22Rv1 (cell line): ENCODE results near the gene PTPRD.

ENCODE experiments used
- H3K27ac ChIP-seq: fragments of 450-650 bp; 2 replicates; pipeline ENCODE4 v1.5.1; 2017
- CTCF ChIP-seq: fragments of 450-650 bp; IDR thresholded peaks from 2 replicates; pipeline ENCODE4 v1.5.1; 2017; ENCODE audit warnings: mild to moderate bottlenecking
- ZFX ChIP-seq: fragments of 450-650 bp; IDR thresholded peaks from 2 replicates; pipeline ENCODE4 v1.6.1; 2017; ENCODE audit warnings: antibody characterized with exemption, borderline replicate concordance

The PTPRD gene

DNA sequence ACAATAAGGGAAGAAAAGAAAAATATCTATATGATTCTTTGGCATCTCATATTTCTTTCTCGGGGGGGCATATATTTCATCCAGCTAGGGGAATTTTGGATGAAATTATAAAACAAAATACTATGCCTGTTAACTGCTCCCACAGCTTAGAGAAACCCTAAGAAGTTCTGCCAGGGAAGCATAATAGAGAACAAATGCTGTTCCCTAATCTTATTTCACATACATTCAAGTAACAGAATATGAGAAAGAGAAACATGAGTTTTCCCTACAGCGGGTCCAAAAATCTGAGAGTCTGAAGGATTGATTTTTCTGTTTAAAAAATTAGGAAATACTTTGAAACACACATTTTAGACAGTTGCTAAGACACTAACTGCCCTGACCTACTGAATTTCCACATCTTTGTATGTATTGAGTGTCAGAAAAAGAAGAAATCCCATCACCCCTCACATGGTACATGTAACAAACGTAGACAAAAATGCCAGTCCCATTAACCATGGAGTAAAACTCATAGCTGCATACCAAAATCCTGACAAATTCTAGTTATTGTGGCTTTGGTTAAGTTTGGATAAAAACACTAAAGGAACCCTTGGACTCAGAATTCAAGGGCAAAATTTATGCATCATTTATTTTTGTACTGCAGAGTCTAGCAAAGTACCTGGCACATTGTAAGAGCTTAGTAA lies 2193.1 kb downstream of the PTPRD start:
- no peak overlapping the region for H3K27ac ChIP-seq
- TF ChIP-seq ZFX = no peak
- TF ChIP-seq CTCF = no peak

DNA sequence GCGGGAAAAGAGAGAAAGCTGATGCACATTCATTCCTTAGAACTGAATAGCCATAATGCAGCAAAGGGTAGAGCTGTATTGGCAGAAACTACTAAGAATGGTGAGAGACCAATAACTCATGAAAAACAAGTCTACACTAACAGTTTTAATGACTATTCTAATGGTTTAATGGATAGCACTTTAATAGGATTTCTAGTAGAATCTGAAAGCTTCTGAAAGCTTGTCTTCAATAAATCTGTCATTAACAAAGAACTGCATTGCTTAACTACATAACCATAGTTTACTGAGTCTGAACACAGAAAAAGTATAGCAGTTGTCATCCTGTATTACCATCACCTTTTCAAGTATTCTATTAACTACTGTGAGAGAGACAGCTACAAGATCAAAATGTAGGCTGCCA lies 2195.5 kb downstream of the PTPRD start:
- no peak overlapping the region for H3K27ac ChIP-seq
- TF ChIP-seq CTCF (no peak), ZFX (no peak)

DNA sequence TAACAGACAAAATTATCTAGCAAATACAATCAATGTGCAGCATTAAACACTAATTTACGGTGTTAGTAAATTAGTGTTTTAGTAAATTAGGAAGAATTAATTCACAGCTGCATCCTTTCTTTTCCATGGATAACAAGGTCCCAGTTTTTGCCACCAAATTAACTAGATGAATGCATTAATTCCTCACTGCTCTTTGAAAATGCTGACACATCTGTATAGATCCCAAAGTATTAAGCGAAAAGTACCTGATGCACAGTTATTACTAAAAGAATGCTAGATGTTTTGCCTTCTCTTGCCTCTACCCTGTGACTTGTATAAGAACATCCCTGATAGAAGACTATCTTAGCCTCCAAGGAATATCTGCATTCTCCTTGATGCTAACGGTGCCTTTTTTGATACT lies 2200.5 kb downstream of the PTPRD start:
- TF ChIP-seq CTCF (no peak), ZFX (no peak)
- no peak overlapping the region for H3K27ac ChIP-seq

DNA sequence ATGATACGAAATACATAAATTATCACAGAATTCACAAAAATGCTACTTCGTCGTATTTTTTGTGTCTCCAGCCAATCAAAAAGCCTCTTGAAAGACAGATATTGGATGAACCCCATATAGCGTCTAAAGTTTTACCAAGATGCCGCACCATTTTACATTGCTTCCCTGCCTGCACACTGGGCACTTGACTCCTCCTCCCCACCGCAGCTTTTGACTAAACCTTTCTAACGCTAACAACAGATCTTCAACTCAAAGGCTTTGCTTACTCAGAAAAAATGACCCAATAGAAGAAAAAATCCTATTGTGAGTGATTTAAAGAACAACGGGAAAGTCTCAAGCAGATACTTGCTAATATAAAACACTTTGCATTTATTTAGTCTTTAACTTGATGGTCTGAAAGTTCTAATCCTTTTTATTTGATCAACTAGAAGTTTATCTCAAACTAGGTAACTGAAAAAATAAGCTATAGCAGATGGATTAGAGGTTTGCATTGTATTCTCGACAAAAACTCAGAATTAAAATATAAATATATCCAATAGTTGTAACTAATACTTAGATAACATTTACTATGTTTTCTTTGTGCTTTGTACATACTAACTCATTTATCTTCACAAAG lies 2204.1 kb downstream of the PTPRD start:
- H3K27ac ChIP-seq = no peak overlapping the region
- TF ChIP-seq ZFX (no peak), CTCF (no peak)

DNA sequence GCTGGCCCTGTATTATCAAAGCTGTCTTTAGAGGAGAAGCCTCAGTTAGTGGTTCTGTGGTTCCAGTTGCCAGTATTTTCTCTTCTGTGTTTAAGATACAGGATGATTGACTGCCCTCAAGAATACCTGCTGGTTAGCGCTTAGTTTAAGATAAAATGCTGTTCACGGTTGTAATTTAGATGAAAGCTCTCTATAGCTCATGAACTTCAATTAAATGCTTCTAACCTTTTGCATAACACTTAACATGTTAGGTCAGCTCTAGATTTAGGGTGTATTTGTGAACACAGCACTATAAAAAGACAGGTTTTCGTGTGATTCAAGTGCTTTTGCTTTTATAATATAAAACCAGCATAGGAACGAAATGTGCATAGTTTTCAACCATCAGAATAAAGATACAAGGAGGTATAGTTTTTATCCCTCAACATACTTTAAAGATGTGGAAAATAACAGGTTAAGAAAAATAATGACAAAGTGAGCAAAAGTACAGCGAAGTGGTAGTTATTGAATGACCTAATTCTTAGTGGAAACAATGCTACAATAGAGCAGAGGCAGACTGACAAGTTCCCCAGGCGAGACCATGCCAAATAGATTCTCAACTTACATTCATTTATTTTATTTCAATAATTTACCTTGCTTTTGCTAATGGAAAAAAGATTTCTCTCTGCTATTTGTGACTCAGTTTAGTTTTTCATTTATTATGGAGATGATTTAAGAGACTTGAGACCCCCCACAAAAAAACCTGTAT lies 2210.7 kb downstream of the PTPRD start:
- no peak overlapping the region for H3K27ac ChIP-seq
- TF ChIP-seq CTCF (no peak), ZFX (no peak)

GRCh38 chr9:8400378-8400777 lies 2212.4 kb downstream of the PTPRD start:
- no peak for TF ChIP-seq ZFX
- TF ChIP-seq CTCF = no peak
- H3K27ac ChIP-seq = no peak overlapping the region

DNA sequence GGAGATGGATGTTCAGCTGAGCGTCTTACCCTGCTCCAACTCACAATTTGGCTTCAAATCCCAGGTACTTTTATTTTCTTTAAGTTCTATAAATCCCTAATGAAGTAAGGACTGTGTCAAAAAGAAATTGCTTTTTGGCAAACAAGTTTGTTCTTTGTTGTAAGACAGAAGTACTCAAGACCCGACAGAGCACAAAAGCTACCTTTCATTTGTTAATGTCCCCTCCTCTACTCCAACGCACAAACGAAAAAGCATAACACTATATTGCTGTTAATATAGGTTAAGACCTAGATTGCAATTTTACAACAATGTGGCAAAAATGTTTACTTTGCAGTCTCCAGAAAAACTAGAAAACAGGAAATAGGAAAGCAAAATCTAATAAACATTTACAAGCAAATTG lies 2217.8 kb downstream of the PTPRD start:
- no peak overlapping the region for H3K27ac ChIP-seq
- TF ChIP-seq CTCF (no peak), ZFX (no peak)
